GM18861 (cell line): ENCODE results near the gene ACER2.
A peak's percentile ranks its signal among the peaks of the same experiment; 100 is the strongest.

Source experiments
- ATAC-seq: cut with Tn5 transposase; IDR thresholded peaks from one replicate; pipeline ENCODE4 v1.9.1; 2021; ENCODE audit not compliant: unreplicated experiment

The ACER2 gene

DNA sequence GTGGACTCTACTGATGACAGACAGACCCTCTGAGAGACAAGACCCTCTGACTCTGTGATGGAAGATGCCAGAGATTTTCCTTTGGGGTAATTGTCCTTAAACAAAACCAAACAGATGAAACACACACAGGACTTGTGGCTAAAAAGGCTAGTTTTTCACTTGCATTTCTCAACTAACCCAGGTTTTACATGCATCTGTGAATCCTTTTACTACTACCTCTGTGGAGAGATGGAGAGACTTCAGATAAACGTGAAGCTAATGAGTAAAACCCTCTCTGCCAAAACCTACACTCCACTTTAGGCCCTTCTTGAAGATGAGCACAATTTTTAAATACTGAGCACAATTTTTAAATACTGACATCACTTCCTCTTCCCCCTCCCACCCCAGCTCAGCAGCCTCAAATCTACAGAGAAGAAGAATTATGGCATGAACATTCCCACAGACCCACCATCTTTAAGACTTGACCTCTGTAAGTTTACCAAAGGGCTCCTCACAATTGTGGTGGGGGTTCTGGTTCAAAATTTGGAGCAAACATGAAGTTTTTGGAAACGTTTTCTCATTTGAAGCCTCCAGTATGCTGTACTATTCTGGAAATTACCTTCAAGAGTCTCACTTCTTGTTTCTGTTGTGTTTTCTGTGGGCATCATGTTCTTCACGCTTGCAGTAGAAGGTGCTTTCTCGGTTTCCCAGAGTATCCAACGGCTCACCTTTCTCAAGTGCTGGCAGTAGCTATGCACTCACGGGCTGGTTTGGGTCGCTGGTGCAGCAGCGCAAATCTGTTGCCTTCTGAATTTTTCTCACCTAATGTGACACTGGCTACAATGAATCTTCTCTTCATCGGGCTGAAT lies 42.7 kb downstream of the ACER2 start:
- ATAC-seq, result peak; percentile 91

DNA sequence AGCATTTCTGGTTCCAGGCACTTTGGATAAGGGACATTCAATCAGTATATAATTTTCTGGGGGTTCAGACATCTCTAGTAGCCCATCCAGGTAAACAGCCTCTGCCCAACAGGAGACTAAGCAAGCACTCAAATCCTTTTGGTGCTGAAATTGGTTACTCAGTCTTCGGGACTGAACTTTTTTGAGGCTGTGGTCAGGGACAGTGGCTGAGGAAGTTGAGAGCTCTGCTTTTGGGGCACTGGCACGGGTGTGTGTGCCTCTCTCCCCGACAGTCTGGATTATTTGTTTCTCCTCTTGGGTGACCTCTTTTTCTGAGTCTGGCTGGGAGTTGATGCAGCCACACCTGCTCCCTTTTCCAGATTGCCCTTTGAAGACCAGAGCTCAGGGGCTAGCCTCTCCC lies 47.6 kb downstream of the ACER2 start:
- no peak for ATAC-seq

DNA sequence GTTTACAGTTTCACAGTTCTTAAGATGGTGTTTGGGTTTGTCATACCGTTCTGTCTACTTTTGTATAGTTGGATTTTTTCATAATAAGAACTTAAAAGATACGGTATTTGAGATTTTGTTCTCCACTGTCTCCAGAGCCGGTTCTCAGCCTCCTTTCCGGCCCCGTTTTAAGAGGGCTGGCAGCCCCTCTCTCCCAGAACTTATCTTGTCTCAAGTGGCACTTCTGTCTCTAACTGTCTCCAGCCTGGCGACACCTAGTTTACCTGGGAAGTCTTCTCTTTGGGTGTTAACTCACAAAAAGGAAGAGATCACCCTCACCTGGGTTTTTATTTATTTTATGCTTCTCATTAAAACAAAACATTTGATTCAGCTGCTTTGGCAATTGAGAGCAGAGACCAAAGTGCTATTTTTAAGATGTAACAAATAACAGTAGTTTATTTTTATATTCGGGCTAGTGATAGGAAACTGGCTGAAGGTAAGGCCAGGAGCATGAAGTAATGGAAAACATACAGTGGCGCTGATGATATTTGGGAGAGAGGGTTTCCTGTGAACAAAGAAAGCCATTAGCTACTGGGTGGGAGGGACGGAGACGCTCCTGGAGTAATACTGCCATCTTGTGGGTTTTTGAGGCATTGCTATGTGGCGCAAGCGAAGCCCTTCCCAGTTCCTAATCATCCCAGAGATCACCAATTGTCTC lies 48.3 kb downstream of the ACER2 start:
- peak; percentile 60 for ATAC-seq

- ATAC-seq, result no peak
Measured at GRCh38 chr9:19457693-19458009, 48.8 kb downstream of the ACER2 start.

GRCh38 chr9:19460243-19460642 lies 51.4 kb downstream of the ACER2 start:
- ATAC-seq, result no peak

GRCh38 chr9:19461135-19461534 lies 52.3 kb downstream of the ACER2 start:
- no peak for ATAC-seq

- no peak for ATAC-seq
Measured at GRCh38 chr9:19464061-19464763, 55.4 kb downstream of the ACER2 start.

GRCh38 chr9:19464764-19465585 lies 56.2 kb downstream of the ACER2 start:
- peak; percentile 84 for ATAC-seq

DNA sequence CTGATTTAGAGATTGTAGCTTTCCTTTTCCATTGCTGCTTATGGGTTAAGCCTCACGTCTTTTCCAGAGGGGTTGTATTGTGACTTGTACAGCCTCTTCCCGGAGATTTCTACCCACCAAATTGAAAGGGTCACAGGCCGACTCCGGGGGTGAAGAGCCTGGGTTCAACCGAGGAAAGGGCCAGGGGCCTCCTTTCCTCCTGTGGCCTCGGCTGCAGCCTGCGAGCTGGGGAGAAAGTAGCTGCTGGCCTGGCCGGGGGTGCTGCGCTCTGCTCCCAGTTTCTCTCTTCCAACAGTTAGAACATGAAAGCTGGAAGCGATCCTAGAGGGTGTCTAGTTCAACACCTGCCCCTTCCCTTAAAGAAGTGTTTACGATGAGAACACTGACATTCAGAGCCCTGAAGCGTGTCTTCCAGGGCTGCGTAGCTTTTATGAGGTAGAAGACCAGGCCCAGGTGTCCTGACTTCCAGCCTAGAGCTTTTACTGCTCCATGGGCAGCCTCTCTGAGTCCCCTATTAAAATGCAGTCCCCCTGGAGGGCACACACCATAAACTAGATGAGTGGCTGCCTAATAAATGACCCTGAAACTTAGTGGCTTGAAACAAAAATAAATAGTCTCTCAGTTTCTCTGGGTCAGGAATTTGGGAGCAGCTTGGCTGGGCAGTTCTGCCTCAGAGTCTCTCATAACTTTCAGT lies 56.9 kb downstream of the ACER2 start:
- ATAC-seq, result no peak

- no peak for ATAC-seq
Measured at GRCh38 chr9:19466280-19466639, 57.5 kb downstream of the ACER2 start.

- no peak for ATAC-seq
Measured at GRCh38 chr9:19469271-19469670, 60.5 kb downstream of the ACER2 start.

DNA sequence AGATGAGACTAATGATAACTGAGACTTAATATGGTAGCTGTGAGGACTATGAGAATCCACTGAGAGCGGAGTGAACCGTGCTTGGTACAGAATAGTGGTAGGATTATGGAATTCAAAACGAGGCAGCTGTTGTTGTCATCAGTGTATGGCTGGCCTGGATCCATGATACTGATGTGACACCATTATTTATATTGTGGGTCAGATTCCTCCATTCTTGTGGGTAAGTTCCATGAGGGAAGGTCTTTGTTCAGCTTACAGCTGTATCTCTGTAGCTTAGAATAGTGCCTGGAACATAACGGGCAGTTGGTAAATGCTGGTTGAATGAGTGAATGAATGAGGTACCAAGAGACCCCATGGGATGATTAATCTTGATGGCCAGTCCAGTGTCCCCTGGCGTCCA lies 61.8 kb downstream of the ACER2 start:
- ATAC-seq, result no peak

DNA sequence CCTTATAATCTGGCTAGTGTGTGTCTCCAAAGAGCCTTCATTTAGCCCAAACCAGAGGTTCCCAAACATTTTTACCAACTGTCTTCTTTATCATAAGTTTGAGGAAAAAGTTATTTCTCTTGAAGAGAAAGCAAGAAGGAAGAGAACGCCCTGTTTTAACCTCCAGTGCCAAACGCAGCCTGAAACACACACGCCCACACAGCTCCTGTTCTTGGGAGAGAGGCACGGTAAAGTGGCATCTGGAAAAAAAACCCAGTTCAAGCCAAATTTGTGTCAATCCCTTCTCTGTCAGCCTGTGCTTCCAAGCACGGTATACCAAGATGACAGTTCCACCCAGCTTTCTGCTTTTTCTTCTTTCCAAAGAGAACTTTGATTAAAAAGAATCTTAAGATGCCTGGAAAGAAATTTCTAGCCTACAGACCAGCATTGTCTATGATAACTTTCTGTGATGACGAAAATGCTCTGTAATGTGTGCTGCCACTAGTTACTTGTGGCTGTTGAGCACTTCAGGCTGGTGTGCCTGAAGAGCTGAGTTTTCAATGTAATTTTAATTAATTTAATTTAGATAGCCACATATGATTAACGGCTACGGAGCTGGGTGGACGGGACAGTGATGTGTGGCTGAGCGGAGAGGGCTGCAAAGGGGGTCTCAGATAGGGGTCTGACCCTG lies 62.3 kb downstream of the ACER2 start:
- no peak for ATAC-seq

- peak; percentile 60 for ATAC-seq
Measured at GRCh38 chr9:19471737-19472648, 63.2 kb downstream of the ACER2 start.

GRCh38 chr9:19473605-19474004 lies 64.8 kb downstream of the ACER2 start:
- no peak for ATAC-seq

GRCh38 chr9:19479874-19480273 lies 71.1 kb downstream of the ACER2 start:
- no peak for ATAC-seq

GRCh38 chr9:19480345-19480744 lies 71.5 kb downstream of the ACER2 start:
- no peak for ATAC-seq

DNA sequence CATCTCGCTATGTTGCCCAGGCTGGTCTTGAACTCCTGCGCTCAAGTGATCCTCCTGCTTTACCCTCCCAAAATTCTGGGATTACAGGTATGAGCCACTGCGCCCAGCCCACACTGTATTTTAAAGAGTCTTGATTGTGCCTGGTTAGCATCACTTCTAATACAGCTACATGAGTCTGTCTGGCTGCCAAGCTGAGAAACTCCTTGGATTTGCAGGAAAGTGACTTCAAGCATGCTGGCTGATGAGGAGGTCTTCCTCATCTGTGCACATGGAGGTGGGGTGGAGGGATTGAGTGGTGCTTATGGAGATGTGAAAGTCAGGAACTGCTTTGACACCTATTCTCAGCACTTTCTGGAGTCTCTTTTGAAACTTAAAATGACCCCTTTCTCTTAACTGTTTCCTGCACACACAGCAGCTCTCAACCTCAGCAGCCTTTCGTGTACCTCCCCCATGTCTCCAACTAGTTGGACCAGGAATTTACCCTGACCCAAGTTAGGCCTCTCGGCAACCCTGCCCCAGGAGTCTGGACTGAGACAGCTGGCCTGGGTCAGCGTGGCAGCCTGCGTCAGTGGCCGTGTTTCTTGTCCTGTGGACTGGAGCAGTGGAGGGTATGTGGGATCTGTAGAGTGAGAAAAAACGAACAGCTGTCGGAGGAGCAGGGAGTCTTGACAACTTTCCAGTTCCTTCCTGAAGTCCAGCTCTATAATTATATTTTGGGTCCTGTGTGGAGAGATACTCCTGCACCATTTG lies 72.5 kb downstream of the ACER2 start:
- no peak for ATAC-seq
